ENCODE data around the gene SYCN. TPM values are rescaled to one million over a fixed set of nuclear protein-coding genes. Genes with fewer than 3 reads are reported as not detected.

The SYCN gene
- total RNA-seq, 1 donor from 2014 or later = not detected

DNA sequence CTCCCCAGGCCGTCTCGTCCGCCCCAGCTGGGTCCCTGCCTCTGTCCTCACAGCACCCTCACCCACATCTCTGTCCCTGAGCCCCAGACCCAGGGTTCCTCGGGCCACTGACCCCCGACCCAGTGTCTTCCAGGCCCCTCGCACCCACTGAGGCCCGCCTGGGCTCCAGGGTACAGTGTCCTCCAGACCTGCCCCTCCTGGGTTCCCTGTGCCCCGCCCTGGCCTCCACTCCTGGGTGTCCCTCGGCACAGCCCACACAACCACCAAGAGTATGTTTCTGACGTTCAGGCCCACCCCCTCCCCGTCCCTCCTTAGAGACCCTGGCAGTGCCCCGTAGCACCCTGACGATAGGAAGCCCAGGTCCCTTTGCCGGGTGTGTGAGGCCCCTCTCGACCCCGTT lies 29.9 kb downstream of the SYCN start:
- H3K4me1 Mint-ChIP-seq = no peaks in the 10 kb centered on the region
- ATAC-seq (ENCODE audit: low read depth) (no peak), DNase-seq (no peak)
- H3K27ac Mint-ChIP-seq = no peak overlapping the region
- intact Hi-C loops (cut with micrococcal nuclease) = no loop called here
- POLR2A ChIA-PET = no interaction called here
- TF ChIP-seq, protein P1, sequence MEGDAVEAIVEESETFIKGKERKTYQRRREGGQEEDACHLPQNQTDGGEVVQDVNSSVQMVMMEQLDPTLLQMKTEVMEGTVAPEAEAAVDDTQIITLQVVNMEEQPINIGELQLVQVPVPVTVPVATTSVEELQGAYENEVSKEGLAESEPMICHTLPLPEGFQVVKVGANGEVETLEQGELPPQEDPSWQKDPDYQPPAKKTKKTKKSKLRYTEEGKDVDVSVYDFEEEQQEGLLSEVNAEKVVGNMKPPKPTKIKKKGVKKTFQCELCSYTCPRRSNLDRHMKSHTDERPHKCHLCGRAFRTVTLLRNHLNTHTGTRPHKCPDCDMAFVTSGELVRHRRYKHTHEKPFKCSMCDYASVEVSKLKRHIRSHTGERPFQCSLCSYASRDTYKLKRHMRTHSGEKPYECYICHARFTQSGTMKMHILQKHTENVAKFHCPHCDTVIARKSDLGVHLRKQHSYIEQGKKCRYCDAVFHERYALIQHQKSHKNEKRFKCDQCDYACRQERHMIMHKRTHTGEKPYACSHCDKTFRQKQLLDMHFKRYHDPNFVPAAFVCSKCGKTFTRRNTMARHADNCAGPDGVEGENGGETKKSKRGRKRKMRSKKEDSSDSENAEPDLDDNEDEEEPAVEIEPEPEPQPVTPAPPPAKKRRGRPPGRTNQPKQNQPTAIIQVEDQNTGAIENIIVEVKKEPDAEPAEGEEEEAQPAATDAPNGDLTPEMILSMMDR (IDR thresholded peaks at IDR 0.05) = no peak
- H3K4me3 Mint-ChIP-seq = no peak overlapping the region
- no peaks in the 10 kb centered on the region for H3K27me3 Mint-ChIP-seq
- CTCF ChIA-PET = no interaction called here
- no peaks in the 10 kb centered on the region for H3K9me3 Mint-ChIP-seq
- H3K36me3 Mint-ChIP-seq (ENCODE audit: low read depth) = peaks cover 60% of the 10 kb centered on the region

DNA sequence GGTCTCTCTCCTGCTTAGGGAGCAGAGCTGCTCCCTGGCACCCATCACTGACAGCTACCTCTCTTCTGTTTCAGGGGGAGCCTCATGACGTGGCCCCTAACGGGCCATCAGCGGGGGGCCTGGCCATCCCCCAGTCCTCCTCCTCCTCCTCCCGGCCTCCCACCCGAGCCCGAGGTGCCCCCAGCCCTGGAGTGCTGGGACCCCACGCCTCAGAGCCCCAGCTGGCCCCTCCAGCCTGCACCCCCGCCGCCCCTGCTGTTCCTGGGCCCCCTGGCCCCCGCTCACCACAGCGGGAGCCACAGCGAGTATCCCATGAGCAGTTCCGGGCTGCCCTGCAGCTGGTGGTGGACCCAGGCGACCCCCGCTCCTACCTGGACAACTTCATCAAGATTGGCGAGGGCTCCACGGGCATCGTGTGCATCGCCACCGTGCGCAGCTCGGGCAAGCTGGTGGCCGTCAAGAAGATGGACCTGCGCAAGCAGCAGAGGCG lies 30.5 kb downstream of the SYCN start:
- CTCF ChIA-PET = no interaction called here
- H3K4me3 Mint-ChIP-seq = no peak overlapping the region
- H3K27me3 Mint-ChIP-seq = no peaks in the 10 kb centered on the region
- intact Hi-C loops (cut with micrococcal nuclease) = no loop called here
- ATAC-seq (ENCODE audit: low read depth) = no peak
- peaks cover 60% of the 10 kb centered on the region for H3K36me3 Mint-ChIP-seq (ENCODE audit: low read depth)
- no peaks in the 10 kb centered on the region for H3K9me3 Mint-ChIP-seq
- DNase-seq = no peak
- no peaks in the 10 kb centered on the region for H3K4me1 Mint-ChIP-seq
- TF ChIP-seq, protein P1 (IDR thresholded peaks at IDR 0.05) = no peak
- no peak overlapping the region for H3K27ac Mint-ChIP-seq
- POLR2A ChIA-PET = no interaction called here

DNA sequence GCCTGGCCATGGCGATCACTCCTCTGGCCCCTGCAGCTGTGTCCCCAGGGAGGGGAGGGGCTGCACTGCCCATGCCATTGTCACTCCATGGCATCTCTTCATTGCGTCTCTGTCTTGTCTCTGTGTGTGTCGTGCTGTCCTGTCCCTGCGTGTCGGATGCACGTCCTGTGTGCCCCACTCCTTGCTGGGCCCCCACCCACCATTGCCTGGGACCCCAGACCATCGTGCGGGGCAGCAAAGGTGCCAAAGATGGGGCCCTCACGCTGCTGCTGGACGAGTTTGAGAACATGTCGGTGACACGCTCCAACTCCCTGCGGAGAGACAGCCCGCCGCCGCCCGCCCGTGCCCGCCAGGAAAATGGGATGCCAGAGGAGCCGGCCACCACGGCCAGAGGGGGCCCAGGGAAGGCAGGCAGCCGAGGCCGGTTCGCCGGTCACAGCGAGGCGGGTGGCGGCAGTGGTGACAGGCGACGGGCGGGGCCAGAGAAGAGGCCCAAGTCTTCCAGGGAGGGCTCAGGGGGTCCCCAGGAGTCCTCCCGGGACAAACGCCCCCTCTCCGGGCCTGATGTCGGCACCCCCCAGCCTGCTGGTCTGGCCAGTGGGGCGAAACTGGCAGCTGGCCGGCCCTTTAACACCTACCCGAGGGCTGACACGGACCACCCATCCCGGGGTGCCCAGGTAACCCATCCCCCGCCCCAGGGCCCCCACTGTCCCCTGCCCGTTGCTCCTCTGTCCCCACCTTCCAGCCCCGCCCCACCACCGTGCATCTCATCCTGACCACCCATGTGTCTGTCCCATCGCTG lies 31.2 kb downstream of the SYCN start:
- H3K36me3 Mint-ChIP-seq (ENCODE audit: low read depth) = peaks cover 54% of the 10 kb centered on the region
- TF ChIP-seq, protein P1 (IDR thresholded peaks at IDR 0.05) = no peak
- no peaks in the 10 kb centered on the region for H3K9me3 Mint-ChIP-seq
- H3K27ac Mint-ChIP-seq = no peak overlapping the region
- H3K4me3 Mint-ChIP-seq = no peak overlapping the region
- intact Hi-C loops (cut with micrococcal nuclease) = no loop called here
- CTCF ChIA-PET = no interaction called here
- no peaks in the 10 kb centered on the region for H3K27me3 Mint-ChIP-seq
- POLR2A ChIA-PET = no interaction called here
- ATAC-seq (ENCODE audit: low read depth) (no peak), DNase-seq (no peak)
- no peaks in the 10 kb centered on the region for H3K4me1 Mint-ChIP-seq

DNA sequence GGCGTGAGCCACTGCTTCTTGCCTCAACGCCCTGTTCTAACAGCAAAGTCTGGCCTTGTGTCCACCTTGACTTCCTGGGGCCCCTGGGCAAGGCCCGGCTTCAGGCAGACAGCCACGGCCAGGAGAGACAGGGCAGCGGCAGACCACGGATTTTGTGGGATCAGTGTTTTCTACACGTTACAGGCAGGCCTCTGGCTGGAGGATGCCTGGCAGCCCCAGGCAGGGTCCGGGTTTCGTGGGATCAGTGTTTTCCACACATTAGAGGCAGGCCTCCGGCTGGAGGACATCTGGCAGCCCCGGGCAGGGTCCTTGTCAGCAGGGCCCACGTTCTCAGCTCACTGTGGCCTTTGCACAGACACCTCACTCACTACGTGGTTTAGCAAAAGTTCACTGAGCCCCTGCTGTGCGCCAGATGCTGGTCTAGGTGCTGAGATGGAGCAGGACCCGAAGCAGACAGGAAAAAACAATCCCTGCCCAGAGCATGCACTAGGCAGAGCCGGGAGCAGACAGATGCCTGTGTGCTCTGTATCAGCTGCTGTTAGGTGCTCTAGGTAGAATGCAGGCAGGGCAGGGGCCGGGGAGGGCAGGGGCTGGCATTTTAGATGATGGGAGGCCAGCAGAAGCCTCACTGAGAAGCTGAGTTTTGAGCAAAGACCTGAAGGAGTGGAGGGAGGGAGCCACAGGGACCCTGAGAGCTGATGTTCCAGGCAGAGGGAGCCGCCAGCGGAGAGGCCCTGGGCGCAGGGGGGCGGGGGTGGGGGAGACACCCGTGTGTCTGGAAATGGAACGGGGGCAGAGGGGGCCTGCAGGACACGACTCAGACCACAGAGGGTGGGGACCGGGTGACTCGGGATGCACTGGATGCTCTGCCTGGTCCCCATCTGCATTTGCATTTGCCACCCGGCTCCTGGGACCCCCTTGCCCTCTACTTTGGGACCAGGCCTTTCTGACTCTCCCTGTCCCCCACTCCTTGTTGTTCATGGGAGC lies 32.3 kb downstream of the SYCN start:
- ATAC-seq (ENCODE audit: low read depth) (no peak), DNase-seq (no peak)
- H3K27ac Mint-ChIP-seq = no peak overlapping the region
- H3K4me1 Mint-ChIP-seq = no peaks in the 10 kb centered on the region
- H3K4me3 Mint-ChIP-seq = no peak overlapping the region
- ChIA-PET CTCF (no interaction called here), POLR2A (interaction anchor here (0.6 kb wide), 1 partner anchor 49 kb away, joined by 4 read pairs; no protein-coding TSS in a partner anchor)
- no peaks in the 10 kb centered on the region for H3K27me3 Mint-ChIP-seq
- TF ChIP-seq, protein P1 (IDR thresholded peaks at IDR 0.05) = no peak
- H3K9me3 Mint-ChIP-seq = no peaks in the 10 kb centered on the region
- H3K36me3 Mint-ChIP-seq (ENCODE audit: low read depth) = peaks cover 45% of the 10 kb centered on the region
- intact Hi-C loops (cut with micrococcal nuclease) = no loop called here

Measured in activated B cell treated with CpG ODN at 0.5 μM for 24 hours (primary cell).